Measurements from ENCODE around the gene CNIH3.

Gene CNIH3

GRCh38 chr1:224640587-224640986 is 24.5 kb downstream of the CNIH3 start:
- no peak for DNase-seq (ENCODE audit: low read depth in 2 of 2, low spot score in 1 of 2)

GRCh38 chr1:224641030-224641429 is 24.9 kb downstream of the CNIH3 start:
- DNase-seq (ENCODE audit: low read depth in 2 of 2, low spot score in 1 of 2): no peak

- DNase-seq (ENCODE audit: low read depth in 2 of 2, low spot score in 1 of 2): no peak
Measured at GRCh38 chr1:224643653-224644052, 27.5 kb downstream of the CNIH3 start.

GRCh38 chr1:224644553-224645154 is 28.5 kb downstream of the CNIH3 start:
- DNase-seq (ENCODE audit: low read depth in 2 of 2, low spot score in 1 of 2): peak; percentile 22 to 38

GRCh38 chr1:224647449-224647848 is 31.3 kb downstream of the CNIH3 start:
- DNase-seq (ENCODE audit: low read depth in 2 of 2, low spot score in 1 of 2): no peak

- DNase-seq (ENCODE audit: low read depth in 2 of 2, low spot score in 1 of 2): no peak
Measured at GRCh38 chr1:224650290-224650689, 34.2 kb downstream of the CNIH3 start.

GRCh38 chr1:224651188-224651587 is 35.1 kb downstream of the CNIH3 start:
- DNase-seq (ENCODE audit: low read depth in 2 of 2, low spot score in 1 of 2): no peak

- no peak for DNase-seq (ENCODE audit: low read depth in 2 of 2, low spot score in 1 of 2)
Measured at GRCh38 chr1:224656392-224656791, 40.3 kb downstream of the CNIH3 start.

GRCh38 chr1:224660074-224660473 is 44.0 kb downstream of the CNIH3 start:
- no peak for DNase-seq (ENCODE audit: low read depth in 2 of 2, low spot score in 1 of 2)

GRCh38 chr1:224662870-224663269 is 46.8 kb downstream of the CNIH3 start:
- no peak for DNase-seq (ENCODE audit: low read depth in 2 of 2, low spot score in 1 of 2)

- no peak for DNase-seq (ENCODE audit: low read depth in 2 of 2, low spot score in 1 of 2)
Measured at GRCh38 chr1:224665016-224665415, 48.9 kb downstream of the CNIH3 start.

- DNase-seq (ENCODE audit: low read depth in 2 of 2, low spot score in 1 of 2): no peak
Measured at GRCh38 chr1:224666078-224666477, 50.0 kb downstream of the CNIH3 start.

- no peak for DNase-seq (ENCODE audit: low read depth in 2 of 2, low spot score in 1 of 2)
Measured at GRCh38 chr1:224666913-224667312, 50.8 kb downstream of the CNIH3 start.

GRCh38 chr1:224668984-224669383 is 52.9 kb downstream of the CNIH3 start:
- DNase-seq (ENCODE audit: low read depth in 2 of 2, low spot score in 1 of 2): no peak

- no peak for DNase-seq (ENCODE audit: low read depth in 2 of 2, low spot score in 1 of 2)
Measured at GRCh38 chr1:224669403-224669802, 53.3 kb downstream of the CNIH3 start.

GRCh38 chr1:224670506-224670905 is 54.4 kb downstream of the CNIH3 start:
- no peak for DNase-seq (ENCODE audit: low read depth in 2 of 2, low spot score in 1 of 2)

GRCh38 chr1:224671076-224671475 is 55.0 kb downstream of the CNIH3 start:
- no peak for DNase-seq (ENCODE audit: low read depth in 2 of 2, low spot score in 1 of 2)

- no peak for DNase-seq (ENCODE audit: low read depth in 2 of 2, low spot score in 1 of 2)
Measured at GRCh38 chr1:224673141-224673540, 57.0 kb downstream of the CNIH3 start.

- no peak for DNase-seq (ENCODE audit: low read depth in 2 of 2, low spot score in 1 of 2)
Measured at GRCh38 chr1:224675590-224675989, 59.5 kb downstream of the CNIH3 start.

- DNase-seq (ENCODE audit: low read depth in 2 of 2, low spot score in 1 of 2): no peak
Measured at GRCh38 chr1:224676551-224676950, 60.4 kb downstream of the CNIH3 start.

GRCh38 chr1:224678168-224678567 is 62.1 kb downstream of the CNIH3 start:
- no peak for DNase-seq (ENCODE audit: low read depth in 2 of 2, low spot score in 1 of 2)

GRCh38 chr1:224679606-224680005 is 63.5 kb downstream of the CNIH3 start:
- DNase-seq (ENCODE audit: low read depth in 2 of 2, low spot score in 1 of 2): no peak

- no peak for DNase-seq (ENCODE audit: low read depth in 2 of 2, low spot score in 1 of 2)
Measured at GRCh38 chr1:224681816-224682215, 65.7 kb downstream of the CNIH3 start.

- DNase-seq (ENCODE audit: low read depth in 2 of 2, low spot score in 1 of 2): no peak
Measured at GRCh38 chr1:224683936-224684335, 67.8 kb downstream of the CNIH3 start.
